ENCODE results near the gene TXLNB.
A peak's percentile ranks its signal among the peaks of the same experiment; 100 is the strongest.

TXLNB gene

DNA sequence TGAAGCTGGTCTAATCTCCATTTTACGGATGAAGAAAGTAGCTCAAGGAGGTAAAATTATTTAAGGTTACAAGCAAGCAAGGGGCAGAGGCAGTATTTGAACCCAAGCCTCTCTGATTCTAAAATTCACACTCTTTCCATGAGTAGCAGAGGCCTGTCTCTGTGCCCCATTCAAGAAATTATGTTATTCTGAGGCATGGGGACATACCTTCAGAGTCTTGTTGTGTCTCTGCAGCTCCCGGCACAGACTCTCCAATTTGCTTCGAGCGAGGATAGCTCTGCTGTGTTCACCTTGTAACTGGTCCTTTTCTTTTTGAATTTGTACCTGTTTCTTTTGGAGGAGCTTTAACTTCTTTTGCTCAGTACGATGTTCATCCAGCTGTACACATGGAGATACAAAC is 21.5 kb downstream of the TXLNB start:
- DNase-seq (ENCODE audit: low read depth), result no peak

DNA sequence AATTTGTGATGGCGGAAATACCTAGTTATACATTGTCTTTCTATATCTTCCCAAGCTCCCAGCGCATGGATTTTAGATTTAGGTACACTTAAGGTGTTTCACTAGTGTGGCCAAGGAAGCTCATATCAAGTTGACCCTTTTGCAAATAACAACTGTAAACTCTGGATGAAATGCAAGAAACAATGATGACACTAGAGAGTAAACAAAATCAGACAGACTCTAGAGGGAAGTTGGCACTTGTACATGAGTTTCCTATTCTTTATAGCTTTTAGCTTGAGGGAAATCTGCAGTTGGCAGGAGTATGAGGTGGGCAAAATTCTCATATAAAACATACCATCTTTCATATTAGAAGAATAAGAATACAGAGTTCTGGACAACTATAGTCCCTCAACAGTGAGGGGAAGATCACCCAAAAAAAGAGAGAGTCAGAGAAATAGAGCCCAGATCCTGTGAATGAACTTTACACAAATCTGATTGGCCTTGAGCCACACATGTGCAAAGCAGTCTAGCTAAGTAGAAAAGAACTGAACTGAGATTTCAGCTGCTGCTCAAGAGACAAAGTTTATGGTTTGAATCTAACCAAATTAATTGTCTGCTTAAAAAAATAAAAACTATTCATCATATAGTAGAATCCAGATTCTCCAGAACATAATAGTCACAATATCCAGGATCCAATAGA is 26.1 kb downstream of the TXLNB start:
- no peak for DNase-seq (ENCODE audit: low read depth)

DNA sequence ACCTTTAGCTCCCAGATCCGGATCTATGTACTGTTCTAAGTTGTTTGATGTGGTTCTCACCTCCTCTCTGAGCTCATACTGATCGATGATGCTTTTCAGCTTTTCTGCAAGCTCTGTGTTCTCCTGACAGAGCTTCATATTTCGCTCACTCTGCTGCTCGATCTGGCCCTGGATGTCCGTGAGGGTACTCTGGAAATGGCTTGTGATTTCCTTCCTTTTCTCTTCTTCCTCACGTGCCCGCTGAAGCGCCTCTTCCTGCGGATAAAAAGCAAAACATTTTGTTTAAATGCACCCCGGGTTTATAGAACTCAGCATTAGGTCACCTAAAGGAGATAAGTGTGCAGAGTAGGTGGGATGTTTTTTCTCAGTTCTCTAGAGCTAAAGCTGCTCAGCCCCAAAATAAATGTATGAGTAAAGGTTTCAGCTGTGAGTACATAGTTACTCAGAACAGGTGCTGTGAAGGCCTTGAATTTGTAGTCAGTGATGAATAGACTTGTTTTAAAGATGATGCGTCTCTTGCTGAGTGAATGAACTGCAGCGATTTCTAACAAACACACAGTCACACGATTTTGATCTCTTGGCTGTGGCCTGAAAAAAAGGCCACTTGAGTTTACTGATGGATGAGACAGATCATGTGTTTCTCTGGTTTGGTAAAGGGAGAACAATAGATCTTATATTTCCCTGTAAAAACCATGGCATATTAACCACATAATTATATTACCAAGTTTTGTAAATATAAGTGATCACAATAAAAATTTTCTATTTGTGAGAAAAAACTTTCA is 29.1 kb downstream of the TXLNB start:
- DNase-seq (ENCODE audit: low read depth), result no peak

DNA sequence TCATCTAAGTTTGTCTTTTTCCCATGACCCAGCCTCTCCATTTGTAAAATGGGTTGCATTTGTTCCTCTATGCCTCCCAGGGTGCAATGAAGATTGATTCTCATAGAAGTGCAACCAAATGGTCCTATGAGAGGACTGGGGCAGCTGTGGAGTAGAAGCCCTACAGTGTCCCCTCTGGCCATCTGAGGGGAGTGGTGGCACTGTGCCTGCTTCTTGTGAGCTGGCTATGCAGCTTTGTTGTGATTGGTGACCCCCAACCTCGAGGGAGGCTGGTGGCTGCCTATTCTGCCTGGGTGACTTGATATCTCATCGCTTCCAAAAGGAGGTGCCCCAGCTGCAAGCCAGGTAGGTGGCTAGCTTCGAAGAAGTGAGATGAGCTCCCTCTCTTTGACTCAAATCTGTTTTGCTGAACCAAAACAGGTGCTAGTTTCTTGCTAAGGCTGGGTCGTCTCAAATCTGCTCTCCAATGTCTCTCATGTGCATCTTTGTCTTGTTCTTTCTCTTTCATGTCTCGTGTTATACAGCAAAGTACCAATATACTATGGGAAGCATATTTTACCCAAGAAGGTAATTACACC is 33.9 kb downstream of the TXLNB start:
- no peak for DNase-seq (ENCODE audit: low read depth)

DNA sequence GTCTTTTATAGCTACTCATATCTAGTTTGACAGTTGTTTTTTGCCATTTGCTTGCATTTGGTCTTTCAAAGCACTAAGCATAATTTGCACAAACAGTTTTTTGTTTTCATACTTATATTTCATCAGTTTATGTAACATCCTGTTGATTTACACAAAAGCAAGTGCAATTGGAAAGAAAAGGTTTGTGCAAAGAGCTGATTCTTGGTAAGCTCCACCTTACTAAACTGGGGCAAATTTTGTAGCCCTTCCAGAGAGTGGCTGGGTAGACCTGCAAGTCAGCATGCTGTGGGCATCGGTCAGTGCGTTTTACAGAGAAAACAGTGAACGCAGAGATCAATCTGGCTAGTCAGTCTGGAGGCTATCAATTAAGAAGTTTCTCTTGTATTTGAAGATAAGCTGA is 34.5 kb downstream of the TXLNB start:
- no peak for DNase-seq (ENCODE audit: low read depth)

DNA sequence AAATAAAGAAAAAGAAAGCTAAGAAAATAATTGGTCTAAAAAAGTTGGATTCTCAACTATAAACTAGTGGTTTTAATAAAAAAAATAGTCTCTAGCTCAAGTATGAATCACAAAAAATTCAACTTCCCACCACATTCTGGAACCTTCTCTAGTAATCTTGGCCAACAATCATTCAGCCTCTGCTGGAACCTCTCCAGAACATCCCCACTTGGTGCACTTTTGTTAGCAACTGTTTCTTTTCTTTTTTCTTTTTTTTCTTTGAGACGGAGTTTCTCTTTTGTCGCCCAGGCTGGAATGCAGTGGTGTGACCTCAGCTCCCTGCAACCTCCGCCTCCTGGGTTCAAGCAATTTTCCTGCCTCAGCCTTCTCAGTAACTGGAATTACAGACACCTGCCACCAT is 35.7 kb downstream of the TXLNB start:
- DNase-seq (ENCODE audit: low read depth), result no peak

DNA sequence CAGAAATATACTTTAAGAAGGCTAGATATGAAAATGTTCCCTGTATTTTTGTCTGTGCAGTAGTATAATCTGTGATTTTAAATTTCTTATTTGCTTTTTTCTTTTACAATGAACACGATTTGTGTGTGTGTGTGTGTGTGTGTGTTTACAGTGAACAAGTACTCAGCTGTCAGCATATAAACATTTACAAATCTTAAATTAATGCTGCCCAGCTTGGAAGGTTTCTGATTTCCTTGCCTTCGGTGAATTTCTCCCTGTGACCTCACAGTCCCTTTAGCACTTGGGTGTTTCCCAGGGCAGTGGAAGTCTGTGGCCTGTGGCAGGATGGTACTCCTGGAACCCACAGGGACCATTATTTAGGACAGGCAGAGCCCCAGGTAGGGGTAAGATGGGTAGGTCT is 37.6 kb downstream of the TXLNB start:
- no peak for DNase-seq (ENCODE audit: low read depth)

DNA sequence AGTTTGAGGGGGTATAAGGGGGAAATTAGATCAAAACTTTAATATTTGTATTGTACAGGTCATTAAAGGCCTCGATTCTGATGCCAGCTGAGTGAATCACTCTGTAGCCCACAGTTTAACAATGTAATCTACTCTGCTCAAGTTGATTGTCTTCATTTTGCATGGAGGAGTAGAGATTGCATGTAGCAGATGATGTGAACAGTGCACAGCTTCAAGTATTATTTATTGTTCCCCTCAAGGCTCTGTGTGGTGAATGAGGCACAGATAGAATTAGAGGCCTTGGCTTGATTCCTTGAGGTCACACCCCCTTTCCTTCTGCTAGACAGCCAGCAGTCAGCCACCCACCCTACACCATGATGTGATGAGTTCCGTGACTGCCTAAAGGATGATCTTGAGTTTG is 38.1 kb downstream of the TXLNB start:
- no peak for DNase-seq (ENCODE audit: low read depth)

DNA sequence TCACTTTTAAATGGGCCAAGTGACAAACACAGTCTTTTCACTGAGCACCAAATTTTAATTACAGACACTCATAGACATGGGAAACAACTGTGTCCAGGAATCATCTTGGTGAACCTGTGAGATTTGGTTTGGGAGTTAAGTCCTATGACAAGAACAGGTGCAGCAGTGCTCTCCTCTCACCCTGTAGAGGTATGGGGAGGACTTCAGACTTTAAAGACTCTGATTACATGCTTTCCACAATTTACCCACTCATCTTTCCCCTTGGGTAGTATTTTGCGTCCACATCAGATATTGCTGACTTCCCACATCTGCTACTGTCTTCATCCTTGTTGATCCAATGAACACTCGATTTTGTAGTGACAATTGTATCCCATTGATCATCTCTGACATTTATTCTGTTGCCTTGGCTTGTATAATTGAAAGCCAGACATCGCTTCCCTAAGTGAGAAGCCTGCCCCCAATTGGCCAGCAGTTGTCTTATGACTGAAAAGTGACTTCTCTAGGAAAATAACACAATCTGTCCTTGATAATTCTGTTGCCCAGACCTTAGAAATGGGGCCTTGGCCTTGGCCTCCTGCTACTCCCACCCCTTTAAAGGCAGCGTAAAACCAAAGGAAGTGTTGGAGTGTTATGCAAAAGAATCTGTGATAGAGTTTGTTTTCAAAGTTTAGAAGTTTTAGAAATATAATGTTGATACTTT is 40.0 kb downstream of the TXLNB start:
- DNase-seq (ENCODE audit: low read depth), result no peak

DNA sequence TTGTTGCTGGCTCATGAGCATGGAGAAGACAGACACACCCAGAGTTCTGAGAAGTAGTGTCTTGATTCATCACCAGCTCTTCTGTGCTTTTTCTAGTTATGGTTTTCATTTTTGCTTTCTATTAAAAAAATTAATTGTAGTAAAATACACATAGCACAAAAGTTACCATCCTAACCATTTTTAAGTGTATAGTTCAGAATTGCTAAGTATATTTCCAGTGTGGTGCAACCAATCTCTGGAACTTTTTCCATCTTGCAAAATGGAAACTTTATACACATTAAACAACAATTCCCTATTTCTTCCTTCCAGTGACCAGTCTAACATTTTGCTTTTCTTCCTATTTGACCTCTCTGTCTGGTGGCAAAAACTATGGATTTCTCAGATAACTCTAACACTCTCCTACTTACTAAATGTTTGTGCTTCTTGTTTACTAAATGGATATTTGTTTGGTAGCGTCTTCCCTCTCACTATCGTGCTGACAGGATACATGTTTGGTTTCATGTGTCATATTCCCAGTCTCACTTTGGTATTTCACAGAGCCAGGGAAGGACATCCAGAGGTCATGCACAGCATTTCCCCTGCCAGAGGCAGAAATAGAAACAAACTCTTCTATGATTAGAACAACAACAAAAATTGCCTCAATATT is 40.6 kb downstream of the TXLNB start:
- no peak for DNase-seq (ENCODE audit: low read depth)

DNA sequence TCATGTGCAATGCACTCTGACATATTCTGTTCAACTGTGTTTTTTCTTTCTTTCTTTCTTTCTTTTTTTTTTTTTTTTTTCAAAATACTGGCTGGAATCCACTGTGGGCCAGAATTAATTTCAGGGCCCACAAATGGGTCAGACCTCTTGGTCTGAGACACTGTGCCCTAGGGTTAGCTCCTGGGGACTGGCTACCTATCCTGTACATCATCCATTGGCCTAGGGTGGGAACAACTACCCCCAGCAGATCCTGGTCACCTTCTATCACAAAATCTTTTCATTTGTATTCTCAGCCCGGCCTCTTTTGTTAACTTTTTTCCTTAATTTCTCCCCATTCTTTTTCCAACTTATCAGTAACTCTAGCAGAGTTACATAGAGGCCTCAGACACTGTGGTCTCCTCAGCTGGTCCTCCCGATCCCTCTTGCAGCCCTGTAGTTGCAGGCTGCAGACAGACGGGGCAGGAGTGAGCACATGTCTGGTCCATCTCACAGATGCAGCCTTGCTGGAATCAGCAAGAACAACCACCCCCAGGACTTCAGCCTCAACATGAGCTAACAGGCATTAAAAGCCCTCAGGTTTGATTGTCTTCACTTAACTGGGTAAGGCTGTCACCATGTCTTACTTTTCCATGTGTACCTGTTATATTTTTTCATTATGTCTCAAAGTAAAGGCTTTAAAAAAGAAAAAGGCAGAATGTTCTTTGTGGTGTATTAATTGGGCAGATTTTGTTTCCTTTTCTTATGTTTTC is 41.3 kb downstream of the TXLNB start:
- peak; percentile 54 for DNase-seq (ENCODE audit: low read depth)

DNA sequence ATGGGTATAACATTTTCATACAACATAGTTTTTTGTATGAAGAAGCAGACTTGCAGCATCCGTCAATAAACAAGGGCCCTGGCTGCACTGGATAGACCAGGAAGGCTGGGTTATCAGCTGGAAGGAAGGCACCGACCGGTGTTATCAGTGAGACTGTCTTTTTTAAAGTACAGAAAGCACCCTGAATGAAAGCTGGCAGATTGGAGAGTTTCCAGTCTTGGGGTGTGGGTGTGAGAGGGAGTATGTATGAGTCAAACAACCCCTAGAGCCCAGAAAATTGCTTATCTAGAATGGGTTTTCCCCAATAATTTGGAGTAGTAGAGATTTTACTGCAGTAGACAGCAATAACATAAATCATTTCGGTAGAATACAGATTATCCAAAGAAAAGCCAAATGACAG is 42.4 kb downstream of the TXLNB start:
- peak; percentile 9 for DNase-seq (ENCODE audit: low read depth)

DNA sequence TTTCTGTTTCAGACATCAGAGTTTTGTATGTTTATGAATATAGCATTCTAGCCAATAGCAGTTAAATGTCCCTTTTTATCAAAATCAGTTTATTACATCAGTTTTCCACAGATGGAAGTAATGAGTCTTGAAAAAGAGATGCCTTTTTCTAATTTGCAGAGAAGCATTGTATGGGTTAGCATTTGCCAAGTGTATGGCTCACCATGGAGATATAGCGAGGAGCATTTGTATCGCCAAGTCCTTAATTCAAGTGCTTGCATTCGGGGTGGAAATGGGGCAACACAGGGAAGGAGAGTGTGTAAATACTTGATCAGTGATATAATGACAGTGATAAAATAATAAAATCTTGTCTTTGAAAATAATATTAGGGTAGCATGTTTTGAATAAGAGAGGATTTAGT is 42.9 kb downstream of the TXLNB start:
- no peak for DNase-seq (ENCODE audit: low read depth)

DNA sequence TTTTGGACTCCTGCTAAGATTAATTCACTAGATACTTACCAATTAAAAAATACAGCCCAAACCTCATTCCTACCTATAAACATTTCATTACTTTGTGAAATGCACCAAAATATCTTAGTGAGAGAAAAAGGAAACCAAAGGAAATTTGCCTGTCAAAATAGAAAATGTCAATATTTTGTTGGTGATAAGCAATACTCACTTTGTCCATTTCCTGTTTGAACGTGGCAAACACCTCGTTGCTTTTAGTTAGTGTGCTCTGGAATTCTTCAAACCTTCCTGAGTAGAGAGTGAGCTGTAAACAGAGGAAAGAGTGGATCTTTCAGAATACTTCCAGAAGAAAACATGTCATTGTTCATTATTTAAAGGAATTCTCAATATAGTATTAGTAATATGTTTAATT is 44.2 kb downstream of the TXLNB start:
- DNase-seq (ENCODE audit: low read depth), result no peak

DNA sequence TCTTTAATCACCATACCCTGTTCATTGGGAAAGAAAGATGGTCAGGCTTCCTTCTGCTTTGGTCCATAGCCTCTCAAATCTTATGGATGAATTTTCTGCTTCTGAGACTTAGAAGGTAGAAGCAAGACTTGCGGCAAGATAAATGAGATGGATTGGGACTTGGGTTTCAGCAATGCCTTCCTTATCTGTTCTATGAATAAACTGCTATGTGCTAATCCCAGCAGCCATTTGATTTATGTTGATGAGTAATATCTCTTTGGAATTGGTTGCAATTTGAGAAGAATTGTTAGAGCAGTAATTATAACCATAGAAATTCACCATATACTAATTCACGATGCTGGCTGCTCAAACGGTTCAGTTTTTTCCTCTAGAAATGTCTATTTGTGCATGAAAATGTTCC is 48.3 kb downstream of the TXLNB start:
- DNase-seq (ENCODE audit: low read depth), result no peak

DNA sequence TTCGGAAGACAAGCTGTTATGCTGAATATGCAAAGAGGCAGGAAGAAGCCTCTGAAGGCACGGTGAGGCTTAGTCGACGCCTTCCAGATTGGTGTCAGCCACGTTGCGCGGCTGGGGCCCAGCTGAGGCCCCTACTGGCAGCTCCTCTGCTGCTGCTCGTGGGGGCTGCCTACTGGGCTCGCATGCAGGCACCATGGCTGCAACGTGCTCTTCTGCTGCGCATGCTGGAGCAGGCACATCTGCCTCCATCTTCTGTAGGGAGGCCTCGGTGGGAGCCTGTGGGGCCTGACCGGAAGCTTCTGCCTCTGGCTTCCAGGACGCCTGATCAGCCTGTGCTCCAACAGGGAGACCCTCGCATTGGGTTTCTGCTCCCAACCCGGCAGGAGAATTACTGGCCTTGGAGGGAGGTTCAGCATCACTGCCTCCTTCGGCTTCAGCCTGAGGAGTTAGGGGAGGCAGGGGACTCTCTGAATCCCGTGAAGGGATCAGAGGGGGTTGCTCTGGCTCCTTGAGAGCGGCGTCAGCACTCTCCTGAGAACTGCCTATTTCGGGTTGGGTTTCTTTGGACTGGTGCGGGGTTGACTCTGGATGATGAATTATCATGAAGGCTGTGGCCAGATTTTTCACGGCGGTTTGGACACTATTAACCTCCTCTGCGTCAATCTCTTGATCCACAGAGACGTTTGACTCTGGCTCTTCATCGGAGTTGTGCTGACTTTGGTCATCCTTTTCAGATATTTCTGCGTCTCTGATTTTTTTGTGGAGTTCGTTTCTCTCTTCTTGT is 49.1 kb downstream of the TXLNB start:
- no peak for DNase-seq (ENCODE audit: low read depth)

DNA sequence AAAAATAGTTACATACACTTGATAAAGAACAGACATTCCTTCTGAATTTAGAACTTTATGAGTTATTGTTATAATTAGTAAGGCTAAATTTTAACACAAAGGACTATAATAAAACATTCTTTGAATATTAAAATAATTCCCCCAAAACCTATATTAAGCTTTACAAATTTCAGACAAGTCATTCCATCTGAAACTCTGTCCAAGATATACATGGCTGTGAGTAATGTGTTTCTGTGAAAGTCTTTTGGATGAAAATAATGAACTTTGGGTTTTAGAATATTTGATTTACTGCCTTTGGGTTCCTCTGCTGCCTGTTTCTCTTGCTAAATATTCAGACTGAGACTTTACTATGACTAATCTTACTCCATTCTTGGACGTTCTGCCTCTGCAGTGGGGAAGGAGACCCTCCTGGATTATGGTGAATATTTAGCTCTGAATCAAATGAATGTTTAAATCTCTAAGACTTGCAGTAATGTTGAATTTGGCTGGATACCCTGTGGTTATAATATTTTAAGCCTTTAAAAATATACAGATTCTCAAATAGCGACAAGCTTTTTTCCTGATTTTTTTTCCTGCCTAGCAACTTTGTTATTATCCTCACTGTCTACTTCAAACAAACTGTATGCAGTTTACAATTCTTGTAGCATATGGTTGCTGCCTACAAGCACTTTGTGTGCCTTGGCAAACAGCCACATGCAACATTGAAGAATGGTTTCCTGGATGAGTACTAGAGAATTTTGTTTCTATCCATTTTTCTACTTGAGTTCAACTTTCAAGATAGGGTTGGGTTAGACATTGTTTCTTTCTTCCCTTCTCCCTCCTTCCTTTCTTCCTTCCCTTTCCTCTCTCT is 51.4 kb downstream of the TXLNB start:
- DNase-seq (ENCODE audit: low read depth), result no peak

DNA sequence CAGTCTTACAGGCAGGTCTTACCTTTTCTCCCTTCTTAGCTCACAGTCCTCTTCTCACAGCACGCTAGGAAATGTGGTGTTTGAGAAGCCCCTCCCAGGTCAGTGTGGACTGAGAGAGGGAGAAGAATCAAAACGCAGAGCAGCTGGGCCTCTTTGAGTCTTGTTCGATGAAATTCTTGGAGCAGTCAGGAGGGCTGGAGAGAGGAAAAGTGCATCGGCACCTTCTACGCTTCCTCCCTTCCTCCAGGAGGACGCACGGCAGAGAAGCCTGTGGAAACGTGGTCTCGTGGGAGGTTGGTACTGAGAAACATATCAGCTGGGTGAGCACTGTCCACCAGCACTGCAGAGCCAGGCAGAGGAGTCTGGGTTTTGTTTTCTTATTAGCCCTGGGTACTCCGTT is 52.7 kb downstream of the TXLNB start:
- DNase-seq (ENCODE audit: low read depth), result no peak

DNA sequence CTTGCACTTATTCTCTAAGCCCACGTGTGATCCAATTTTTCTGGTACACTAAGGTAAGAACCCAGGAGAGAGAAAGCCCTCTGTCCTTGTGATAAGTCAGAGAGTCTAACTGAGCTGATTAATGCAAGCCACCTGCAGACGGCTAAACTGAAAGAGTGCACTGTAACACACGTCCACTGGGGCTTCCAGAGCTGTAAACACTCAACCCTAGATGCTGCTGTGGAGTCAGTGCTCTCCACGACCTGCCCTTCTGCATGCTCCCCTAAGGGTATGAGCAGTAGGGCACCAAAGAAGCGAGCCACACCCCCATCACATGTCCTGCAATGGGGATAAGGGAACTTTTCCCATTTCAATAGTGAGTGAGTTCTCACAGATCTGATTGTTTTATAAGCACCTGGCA is 55.7 kb downstream of the TXLNB start:
- DNase-seq (ENCODE audit: low read depth), result no peak

DNA sequence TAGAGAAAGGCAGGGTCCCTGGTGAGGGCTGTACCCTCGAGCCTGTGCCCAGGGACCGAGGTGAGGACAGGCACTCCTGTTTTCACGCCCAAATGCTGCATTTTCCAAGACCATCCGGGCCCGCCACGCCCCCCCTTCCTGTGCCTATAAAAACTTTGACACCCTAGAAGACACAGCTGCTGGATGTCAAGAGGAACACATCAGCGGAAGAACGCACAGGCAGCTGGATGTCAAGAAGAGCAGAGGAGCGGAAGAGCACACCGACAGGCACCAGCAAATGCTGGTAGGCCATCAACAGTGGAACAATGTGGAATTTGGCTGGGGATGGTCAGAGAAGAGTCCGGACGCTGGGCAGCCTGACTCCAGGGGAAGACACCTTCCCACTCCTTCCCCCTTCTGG is 56.1 kb downstream of the TXLNB start:
- DNase-seq (ENCODE audit: low read depth), result no peak
